NCI-H69 (cell line): Measurements from ENCODE around the gene RAP2A.

Experiments used
- DNase-seq: peaks from one replicate; lab custom pipeline; 2025; lab: John Stamatoyannopoulos, UW

The RAP2A gene

GRCh38 chr13:97422118-97423054 lies 11.6 kb upstream of the RAP2A start:
- no peak for DNase-seq

- DNase-seq = no peak
These were observed 10.5 kb upstream of the RAP2A start for GRCh38 chr13:97423300-97424045.

GRCh38 chr13:97425590-97425989 lies 8.4 kb upstream of the RAP2A start:
- no peak for DNase-seq

DNA sequence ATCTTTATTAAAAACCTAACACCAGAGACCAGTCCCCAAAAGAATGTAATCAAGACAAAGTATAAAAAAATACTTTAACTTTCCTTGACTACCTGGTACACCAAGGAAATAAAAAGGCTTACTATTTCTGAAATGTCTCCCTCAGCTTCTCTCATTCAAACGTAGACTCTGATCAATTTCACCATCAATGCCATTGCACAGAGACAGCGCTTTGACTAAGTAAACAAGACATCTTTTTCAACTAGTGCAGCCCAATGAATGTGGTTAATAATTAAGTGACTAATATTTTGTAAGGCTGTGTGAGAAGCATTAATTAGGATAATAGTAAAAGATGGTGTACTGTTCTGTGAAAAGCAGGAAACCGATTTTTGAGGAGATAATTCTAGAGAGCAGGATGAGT lies 7.3 kb upstream of the RAP2A start:
- DNase-seq = no peak

DNA sequence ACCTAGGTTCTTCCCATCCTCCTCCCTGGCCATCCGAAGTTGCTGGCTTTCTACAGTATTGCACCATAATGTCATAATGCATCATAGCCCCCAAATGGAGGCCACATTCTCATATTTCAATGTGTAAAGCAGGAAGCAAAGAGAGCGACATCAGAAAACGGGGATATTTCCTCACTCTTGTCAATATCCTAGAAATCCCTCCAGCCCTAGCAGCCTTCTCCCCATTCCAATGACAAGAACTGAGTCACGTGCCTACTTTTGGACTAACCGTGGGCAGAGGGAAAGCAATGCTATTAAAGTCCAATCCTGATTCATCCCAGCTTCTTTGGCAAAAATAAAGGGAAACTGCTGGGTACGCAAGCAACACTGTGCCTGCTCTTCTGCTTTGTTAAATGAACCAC lies 4.3 kb upstream of the RAP2A start:
- DNase-seq = peak; percentile 85

DNA sequence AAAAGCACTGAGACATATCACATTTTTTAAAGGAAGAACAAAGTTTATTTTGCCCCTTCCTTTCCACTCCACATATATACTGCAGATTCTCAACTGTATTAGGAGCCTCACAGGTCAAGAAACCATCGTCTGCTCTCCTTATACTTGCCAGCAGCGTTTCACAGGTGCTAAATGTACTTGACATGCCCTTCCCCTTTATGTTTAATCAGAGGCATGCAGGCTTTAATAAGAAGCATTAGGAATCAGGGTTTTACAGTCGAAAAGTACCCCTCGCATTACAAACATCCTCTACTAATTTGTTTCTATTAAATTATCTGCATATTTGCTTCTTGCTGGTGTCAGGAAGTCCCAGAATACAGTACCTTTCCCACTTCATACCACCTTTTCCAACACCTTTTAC lies 3.7 kb upstream of the RAP2A start:
- DNase-seq = peak; percentile 56

DNA sequence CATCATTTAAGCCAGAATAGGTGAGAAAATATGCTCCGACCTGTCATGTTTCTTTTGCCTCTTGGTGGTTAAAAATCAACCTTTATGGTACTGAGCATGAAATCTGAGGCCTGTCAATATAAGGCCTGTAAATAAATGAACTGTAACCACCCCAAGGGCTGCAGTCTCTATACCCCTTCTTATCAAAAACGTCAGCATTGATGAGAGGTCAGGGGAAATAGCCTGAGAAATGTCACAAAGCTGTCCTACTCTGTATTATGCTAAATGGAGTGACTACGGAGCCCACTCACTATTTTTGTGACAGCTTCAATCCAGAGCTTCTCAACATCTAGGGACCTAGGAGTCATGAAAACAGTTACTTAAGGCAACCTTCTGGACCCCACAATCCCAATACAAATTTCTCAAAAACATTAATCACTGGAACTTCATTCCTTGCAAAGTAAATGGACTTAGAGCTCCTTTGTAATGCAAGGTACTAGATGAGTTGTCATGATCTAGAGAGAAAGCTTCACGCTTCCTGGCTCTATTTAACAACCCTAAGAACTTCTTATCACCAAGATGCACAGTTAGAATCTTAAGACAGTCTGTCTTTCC lies 2.7 kb upstream of the RAP2A start:
- DNase-seq = no peak

DNA sequence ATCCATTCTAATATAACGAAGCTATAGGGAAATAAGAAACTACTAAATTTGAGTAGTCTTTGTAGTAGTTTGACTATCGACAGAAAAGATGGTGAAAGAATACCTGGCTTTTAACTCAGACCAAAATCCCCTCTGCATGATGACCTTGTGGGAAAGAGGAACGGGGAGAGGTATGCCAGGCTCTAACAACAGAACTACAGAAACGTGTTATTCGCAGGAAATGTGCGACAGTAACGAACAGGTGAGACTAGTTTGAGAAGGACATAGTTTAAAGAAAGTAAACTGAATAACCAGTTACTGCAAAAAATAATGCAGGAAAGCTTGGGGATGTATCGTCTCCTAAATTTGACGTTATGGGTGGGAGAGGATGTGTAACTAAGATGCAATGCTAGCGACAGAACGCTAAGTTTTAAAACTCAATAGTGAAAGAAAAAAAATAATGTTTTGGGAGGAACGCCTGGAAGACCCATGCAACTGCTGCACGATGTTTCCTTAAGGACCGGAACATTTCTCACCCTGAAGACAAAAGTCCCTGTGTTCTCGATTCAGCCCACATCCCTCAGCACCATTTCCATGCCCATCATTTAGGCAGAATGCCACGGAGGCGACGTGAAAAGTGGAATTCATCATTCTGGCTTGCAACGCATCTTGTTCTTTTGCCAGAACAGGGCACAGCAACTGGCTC lies 1.6 kb upstream of the RAP2A start:
- peak; percentile 53 for DNase-seq

DNA sequence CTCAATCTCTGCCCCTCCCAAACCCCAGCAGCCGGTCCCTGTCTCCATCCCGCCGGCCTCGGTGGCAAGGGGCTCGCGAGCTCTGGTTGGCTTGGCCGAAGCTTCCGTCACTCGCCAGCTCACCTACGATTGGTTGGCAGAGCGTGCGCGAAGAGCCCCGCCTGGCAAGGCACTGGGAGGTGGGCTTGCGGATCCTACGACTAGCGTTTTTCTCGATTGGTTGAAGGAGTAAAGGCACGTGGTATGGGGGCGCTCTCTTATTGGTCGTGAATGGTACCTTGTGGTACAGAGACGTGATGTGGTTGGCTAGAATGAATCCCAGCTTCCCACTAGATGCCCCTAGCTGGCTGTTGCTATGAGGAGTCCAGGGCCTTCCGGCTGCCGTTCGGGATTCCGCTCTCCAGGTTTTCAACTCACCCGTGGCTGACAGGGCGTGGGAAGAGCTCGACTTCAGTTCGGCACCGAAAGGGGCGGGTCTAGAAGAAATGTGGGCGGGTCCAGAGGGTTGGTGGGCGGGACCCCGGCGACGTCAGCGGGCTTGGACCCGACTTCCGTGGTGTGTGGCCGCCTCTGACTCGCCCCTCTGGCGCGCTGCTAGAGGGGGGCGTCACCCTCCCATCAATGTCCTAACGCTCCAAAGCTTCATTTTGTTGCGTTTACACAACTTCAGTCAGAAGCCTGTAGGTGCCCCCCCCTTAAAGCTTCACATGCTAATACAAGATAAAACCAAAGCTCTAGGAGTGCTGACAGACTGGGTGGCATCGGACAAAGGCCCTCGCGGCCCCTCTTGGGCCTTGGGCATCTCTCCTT lies 847 bp upstream of the RAP2A start:
- DNase-seq = peak; percentile 100

DNA sequence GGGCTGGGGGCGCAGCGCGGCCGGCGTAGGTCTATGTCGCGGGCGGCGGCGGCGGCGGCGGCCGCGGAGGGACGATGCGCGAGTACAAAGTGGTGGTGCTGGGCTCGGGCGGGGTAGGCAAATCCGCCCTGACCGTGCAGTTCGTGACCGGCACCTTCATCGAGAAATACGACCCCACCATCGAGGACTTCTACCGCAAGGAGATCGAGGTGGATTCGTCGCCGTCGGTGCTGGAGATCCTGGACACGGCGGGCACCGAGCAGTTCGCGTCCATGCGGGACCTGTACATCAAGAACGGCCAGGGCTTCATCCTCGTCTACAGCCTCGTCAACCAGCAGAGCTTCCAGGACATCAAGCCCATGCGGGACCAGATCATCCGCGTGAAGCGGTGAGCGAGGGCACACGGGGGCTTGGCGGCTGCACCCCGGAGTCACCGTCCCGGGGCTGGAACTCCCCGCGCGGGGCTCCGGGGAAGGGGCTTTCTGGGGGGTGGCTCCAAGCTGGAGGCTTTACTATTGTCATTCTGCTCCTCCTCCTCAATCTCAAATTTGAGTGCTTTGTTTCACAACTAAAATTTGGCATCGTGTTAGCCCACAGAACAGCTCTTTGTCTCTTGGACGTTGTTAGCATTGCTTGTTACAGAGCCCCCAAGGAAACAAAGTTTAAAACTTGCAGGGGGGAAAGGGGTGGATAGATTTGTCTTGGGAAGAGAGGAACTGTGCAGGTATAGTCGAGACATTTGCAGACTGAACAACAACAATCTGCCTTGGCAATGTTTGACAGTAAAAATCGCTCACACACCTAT lies 630 bp downstream of the RAP2A start:
- peak; percentile 82 for DNase-seq

DNA sequence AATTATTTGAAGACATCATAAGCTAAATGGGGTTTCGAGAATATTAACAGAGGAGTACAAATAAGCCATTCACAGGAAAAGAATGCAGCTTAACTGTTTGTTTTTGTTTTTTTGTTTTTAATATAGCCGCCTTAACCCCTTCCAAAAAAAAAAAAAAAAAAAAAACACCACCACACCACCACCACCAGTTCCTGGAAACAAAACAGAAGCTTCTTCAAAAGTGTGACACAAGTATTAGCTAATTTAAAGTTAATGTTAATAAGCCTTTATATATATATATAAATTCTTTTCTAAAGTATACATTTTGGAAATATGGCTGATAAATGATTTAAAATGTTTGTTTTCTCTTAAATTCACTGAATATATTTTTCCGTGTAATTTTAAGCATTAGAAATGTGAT lies 1.4 kb downstream of the RAP2A start:
- no peak for DNase-seq

- DNase-seq = peak; percentile 50
These were observed 1.8 kb downstream of the RAP2A start for GRCh38 chr13:97435794-97436193.

DNA sequence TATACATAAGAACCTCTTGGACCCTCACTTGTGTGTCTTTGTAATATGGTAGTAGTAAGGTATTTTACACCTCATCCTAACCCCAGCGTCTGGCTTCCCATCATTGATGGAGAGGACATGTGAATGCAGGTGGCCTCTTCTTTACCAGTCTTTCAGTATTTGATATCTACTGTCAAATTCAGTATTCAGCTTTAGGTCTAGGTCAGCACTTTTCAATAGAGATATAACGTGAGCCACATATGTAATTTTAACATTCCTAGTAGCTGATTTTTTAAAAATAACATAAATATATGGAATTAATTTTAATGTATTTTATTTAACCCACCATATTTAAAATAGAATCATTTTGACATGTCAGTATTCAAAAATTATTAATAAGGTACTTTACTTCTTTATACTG lies 2.9 kb downstream of the RAP2A start:
- DNase-seq = no peak

DNA sequence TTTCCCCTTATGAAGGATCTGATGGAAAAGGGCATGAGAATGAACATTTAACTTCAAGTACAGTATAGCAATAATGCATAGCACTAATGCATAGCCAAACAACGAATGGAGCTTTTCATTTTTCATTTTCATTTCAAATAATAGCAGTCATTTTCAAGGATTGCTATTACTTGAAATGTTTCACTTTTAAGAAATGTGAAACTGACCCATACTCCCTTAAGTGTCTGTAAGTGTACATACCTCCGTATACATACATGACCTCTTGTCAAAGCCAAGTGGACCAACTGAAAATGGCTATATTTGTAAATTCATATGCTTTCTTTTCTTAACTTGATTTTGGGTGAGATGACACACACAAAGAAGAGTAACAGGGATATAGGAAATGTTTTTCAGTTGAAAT lies 3.8 kb downstream of the RAP2A start:
- no peak for DNase-seq

DNA sequence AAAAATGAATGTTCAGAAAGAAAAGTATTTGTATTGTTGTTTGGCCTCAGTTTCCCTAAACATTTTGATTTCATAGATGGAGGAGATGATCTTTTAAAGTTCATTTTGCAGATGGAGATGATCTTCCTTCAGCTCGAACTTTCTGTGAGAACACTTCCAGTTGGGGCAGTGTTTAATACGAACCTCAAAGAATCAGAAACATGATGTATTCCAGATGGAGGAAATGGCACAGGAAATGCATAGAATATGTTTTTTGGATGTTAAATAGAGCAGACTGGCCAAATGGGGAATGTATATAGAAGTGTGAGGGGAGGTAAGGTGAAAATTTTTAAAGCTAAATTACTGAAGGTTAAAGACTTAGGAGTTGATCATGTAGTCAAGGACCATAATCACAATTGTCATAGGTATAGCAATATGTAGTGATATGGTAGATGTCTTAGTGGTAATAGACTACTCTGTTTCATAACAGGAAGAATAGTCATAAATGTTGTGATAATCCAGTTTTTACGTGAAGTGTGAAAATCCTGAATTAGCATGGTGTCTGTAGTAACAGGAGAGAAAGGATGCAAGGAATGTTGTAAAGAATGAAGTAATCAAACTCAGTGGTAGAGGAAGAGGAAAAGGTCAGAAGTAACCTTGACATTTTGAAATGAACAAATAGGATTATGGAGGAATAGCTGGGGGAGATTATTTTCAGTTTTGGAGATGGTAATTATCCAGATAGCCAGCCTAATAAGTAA lies 5.1 kb downstream of the RAP2A start:
- DNase-seq = no peak

DNA sequence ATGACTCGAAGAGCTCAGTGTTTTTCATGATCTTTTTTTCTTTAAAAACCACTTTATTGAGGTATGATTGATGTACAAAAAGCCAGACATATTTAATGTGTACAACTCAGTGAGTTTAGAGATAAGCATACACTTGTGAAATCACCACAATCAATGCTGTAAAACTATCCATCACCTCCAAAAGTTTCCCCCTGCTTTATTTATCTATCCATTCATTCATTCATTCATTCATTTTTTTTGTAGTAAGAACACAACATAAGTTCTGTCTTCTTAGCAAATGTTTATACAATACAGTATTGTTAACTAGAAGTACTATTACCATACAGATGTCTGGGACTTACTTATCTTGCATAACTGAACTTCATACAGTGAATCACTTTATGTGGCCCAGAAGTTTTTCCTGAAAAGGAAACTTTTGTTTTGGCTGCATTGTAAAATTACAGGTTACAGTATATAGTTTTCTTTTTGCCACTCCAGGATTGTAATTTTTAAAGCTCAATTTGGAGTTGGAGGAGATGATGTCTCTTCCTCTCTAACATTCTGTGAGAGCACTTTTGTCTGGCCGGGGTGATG lies 6.7 kb downstream of the RAP2A start:
- no peak for DNase-seq

DNA sequence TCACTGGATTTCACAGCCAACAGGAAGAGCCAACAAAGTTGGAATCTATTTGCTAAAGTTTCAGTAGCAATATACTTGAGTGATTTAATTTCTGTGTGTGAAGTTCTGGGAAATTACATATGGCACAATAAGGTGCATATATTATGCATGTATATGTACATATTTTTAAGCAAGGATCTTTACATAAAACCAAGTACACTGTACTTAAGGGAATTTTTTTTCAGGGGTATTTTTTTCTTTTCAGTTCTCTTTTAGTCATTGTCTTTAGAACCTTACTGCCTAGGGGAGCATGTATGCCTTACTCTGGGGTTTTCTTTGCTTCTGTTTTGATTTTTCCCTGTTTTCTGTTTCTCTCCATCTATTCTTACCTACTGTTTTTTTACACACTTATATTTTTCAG lies 7.4 kb downstream of the RAP2A start:
- DNase-seq = no peak

DNA sequence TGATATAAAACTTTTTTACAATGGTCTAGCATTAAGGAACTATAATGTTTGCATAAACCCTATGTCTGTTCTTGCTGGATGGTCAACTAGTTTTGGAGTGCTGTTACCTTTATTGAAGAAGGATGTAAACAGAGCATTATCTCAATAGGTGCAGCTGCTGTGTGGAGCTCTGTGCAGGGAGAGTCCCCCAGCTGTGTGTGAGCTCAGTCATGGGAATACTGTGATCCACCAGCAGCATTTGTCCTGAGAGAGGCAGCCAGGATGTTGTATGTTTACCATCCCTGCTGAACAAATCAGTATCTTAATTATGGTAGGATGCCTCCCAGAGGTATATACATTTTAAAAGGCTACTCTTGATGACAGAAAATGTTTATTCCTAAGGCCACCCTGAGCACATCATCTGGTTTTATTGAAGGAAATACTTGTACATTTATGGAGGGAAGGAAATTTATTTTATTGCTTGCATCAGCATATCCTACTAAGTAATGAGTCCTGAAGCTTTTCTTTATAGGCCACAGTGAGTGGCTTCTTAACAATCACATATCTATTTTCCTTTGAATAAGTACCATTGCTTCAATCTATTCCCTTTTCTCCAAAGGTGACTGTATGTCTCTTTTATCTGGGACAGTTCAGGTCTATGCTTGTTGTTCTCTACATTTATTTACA lies 11.7 kb downstream of the RAP2A start:
- peak; percentile 74 for DNase-seq

- no peak for DNase-seq
These were observed 12.5 kb downstream of the RAP2A start for GRCh38 chr13:97446448-97446847.
